Central memory CD8-positive, alpha-beta T cell (primary cell): ENCODE data around the gene CCDC158.

ENCODE experiments used
- ATAC-seq: fragments of 150-1000 bp; cut with Tn5 transposase; replicated peaks from 2 replicates; pipeline ENCODE4 v1.10.0; 2022; ENCODE audit warnings: mild to moderate bottlenecking, moderate FRiP score, moderate number of reproducible peaks; ENCODE audit not compliant: poor library complexity, severe bottlenecking; ENCODE audit errors: extremely low read depth
- DNase-seq, 2 donors: peaks; one replicate each; pipeline ENCODE4 v3.0.0; 2021; ENCODE audit warnings: low spot score in 2 of 2
- H3K27ac Mint-ChIP-seq: one replicate; pipeline ENCODE4 v1.8.0; 2022; ENCODE audit warnings: low read depth, mild to moderate bottlenecking, moderate library complexity, mixed read lengths
- H3K27me3 Mint-ChIP-seq: one replicate; pipeline ENCODE4 v1.8.0; 2022; ENCODE audit warnings: mixed read lengths
- H3K36me3 Mint-ChIP-seq: one replicate; pipeline ENCODE4 v1.8.0; 2022; ENCODE audit warnings: mild to moderate bottlenecking, moderate library complexity, mixed read lengths; ENCODE audit not compliant: insufficient read depth
- H3K4me1 Mint-ChIP-seq: one replicate; pipeline ENCODE4 v1.8.0; 2022; ENCODE audit warnings: mixed read lengths
- H3K4me3 Mint-ChIP-seq: one replicate; pipeline ENCODE4 v1.8.0; 2022; ENCODE audit warnings: mild to moderate bottlenecking, moderate library complexity, mixed read lengths
- H3K9me3 Mint-ChIP-seq: one replicate; pipeline ENCODE4 v1.8.0; 2022; ENCODE audit warnings: mixed read lengths

Gene CCDC158

GRCh38 chr4:76420188-76420761 lies 666 bp downstream of the CCDC158 start:
- Mint-ChIP-seq H3K27me3 (peaks cover 30% of the 10 kb centered on the region), H3K36me3 (no peaks in the 10 kb centered on the region), H3K27ac (no peak overlapping the region), H3K4me3 (peak overlapping the region; percentile 46), H3K9me3 (no peaks in the 10 kb centered on the region), H3K4me1 (peaks cover 5% of the 10 kb centered on the region)
- ATAC-seq (no peak), DNase-seq (no peak)

GRCh38 chr4:76410636-76411035 lies 10.3 kb downstream of the CCDC158 start:
- H3K4me3 Mint-ChIP-seq = no peak overlapping the region
- H3K27ac Mint-ChIP-seq = no peak overlapping the region
- ATAC-seq (no peak), DNase-seq (no peak)
- peaks cover 3% of the 10 kb centered on the region for H3K27me3 Mint-ChIP-seq
- H3K4me1 Mint-ChIP-seq = no peaks in the 10 kb centered on the region
- H3K36me3 Mint-ChIP-seq = no peaks in the 10 kb centered on the region
- H3K9me3 Mint-ChIP-seq = no peaks in the 10 kb centered on the region

GRCh38 chr4:76407440-76408119 lies 13.4 kb downstream of the CCDC158 start:
- Mint-ChIP-seq H3K36me3 (no peaks in the 10 kb centered on the region), H3K9me3 (no peaks in the 10 kb centered on the region), H3K27me3 (peaks cover 15% of the 10 kb centered on the region), H3K4me1 (no peaks in the 10 kb centered on the region), H3K27ac (no peak overlapping the region), H3K4me3 (no peak overlapping the region)
- ATAC-seq = no peak
- DNase-seq = no peak

- no peaks in the 10 kb centered on the region for H3K4me1 Mint-ChIP-seq
- no peaks in the 10 kb centered on the region for H3K9me3 Mint-ChIP-seq
- ATAC-seq (no peak), DNase-seq (no peak)
- peaks cover 19% of the 10 kb centered on the region for H3K27me3 Mint-ChIP-seq
- no peak overlapping the region for H3K27ac Mint-ChIP-seq
- H3K4me3 Mint-ChIP-seq = no peak overlapping the region
- H3K36me3 Mint-ChIP-seq = no peaks in the 10 kb centered on the region
These were observed 14.9 kb downstream of the CCDC158 start for GRCh38 chr4:76406081-76406480.

- no peaks in the 10 kb centered on the region for H3K4me1 Mint-ChIP-seq
- H3K4me3 Mint-ChIP-seq = no peak overlapping the region
- H3K27me3 Mint-ChIP-seq = peaks cover 49% of the 10 kb centered on the region
- no peak overlapping the region for H3K27ac Mint-ChIP-seq
- peaks cover 6% of the 10 kb centered on the region for H3K9me3 Mint-ChIP-seq
- no peak for ATAC-seq
- DNase-seq = no peak
- peaks cover 1% of the 10 kb centered on the region for H3K36me3 Mint-ChIP-seq
These were observed 19.3 kb downstream of the CCDC158 start for GRCh38 chr4:76401654-76402053.

- Mint-ChIP-seq H3K4me1 (no peaks in the 10 kb centered on the region), H3K27ac (no peak overlapping the region), H3K36me3 (peaks cover 3% of the 10 kb centered on the region), H3K27me3 (peaks cover 81% of the 10 kb centered on the region), H3K4me3 (no peak overlapping the region), H3K9me3 (peaks cover 23% of the 10 kb centered on the region)
- DNase-seq (no peak), ATAC-seq (no peak)
These were observed 32.6 kb downstream of the CCDC158 start for GRCh38 chr4:76388160-76388908.

- no peak for DNase-seq
- no peak overlapping the region for H3K4me3 Mint-ChIP-seq
- H3K27ac Mint-ChIP-seq = no peak overlapping the region
- ATAC-seq = no peak
- H3K27me3 Mint-ChIP-seq = peaks cover 68% of the 10 kb centered on the region
- H3K9me3 Mint-ChIP-seq = peaks cover 23% of the 10 kb centered on the region
- peaks cover 3% of the 10 kb centered on the region for H3K36me3 Mint-ChIP-seq
- no peaks in the 10 kb centered on the region for H3K4me1 Mint-ChIP-seq
These were observed 34.2 kb downstream of the CCDC158 start for GRCh38 chr4:76386566-76387305.

- H3K9me3 Mint-ChIP-seq = peaks cover 23% of the 10 kb centered on the region
- ATAC-seq = no peak
- no peak overlapping the region for H3K4me3 Mint-ChIP-seq
These were observed 35.0 kb downstream of the CCDC158 start for GRCh38 chr4:76385974-76386373.

GRCh38 chr4:76384052-76384451 lies 36.9 kb downstream of the CCDC158 start:
- Mint-ChIP-seq H3K4me3 (no peak overlapping the region), H3K27me3 (peaks cover 41% of the 10 kb centered on the region), H3K27ac (no peak overlapping the region), H3K36me3 (peaks cover 1% of the 10 kb centered on the region), H3K9me3 (peaks cover 12% of the 10 kb centered on the region), H3K4me1 (no peaks in the 10 kb centered on the region)
- DNase-seq (no peak), ATAC-seq (no peak)

More at GRCh38 chr4:76385974-76386373, 35.0 kb downstream of the CCDC158 start:
- DNase-seq = no peak
- no peaks in the 10 kb centered on the region for H3K4me1 Mint-ChIP-seq
- peaks cover 60% of the 10 kb centered on the region for H3K27me3 Mint-ChIP-seq
- no peak overlapping the region for H3K27ac Mint-ChIP-seq
- H3K36me3 Mint-ChIP-seq = peaks cover 3% of the 10 kb centered on the region

GRCh38 chr4:76383001-76383400 lies 37.9 kb downstream of the CCDC158 start:
- ATAC-seq (no peak), DNase-seq (no peak)
- H3K9me3 Mint-ChIP-seq = peaks cover 4% of the 10 kb centered on the region
- no peak overlapping the region for H3K4me3 Mint-ChIP-seq
- peaks cover 31% of the 10 kb centered on the region for H3K27me3 Mint-ChIP-seq
- no peaks in the 10 kb centered on the region for H3K36me3 Mint-ChIP-seq
- peaks cover 1% of the 10 kb centered on the region for H3K4me1 Mint-ChIP-seq
- H3K27ac Mint-ChIP-seq = peak overlapping the region; percentile 1

GRCh38 chr4:76381986-76382385 lies 39.0 kb downstream of the CCDC158 start:
- peaks cover 4% of the 10 kb centered on the region for H3K4me1 Mint-ChIP-seq
- no peak for DNase-seq
- H3K36me3 Mint-ChIP-seq = no peaks in the 10 kb centered on the region
- no peak overlapping the region for H3K4me3 Mint-ChIP-seq
- peaks cover 31% of the 10 kb centered on the region for H3K27me3 Mint-ChIP-seq
- ATAC-seq = no peak
- peaks cover 4% of the 10 kb centered on the region for H3K9me3 Mint-ChIP-seq
- H3K27ac Mint-ChIP-seq = no peak overlapping the region

GRCh38 chr4:76380561-76380960 lies 40.4 kb downstream of the CCDC158 start:
- DNase-seq = no peak
- Mint-ChIP-seq H3K36me3 (no peaks in the 10 kb centered on the region), H3K27ac (no peak overlapping the region), H3K4me3 (no peak overlapping the region), H3K27me3 (peaks cover 21% of the 10 kb centered on the region), H3K9me3 (peaks cover 4% of the 10 kb centered on the region), H3K4me1 (peaks cover 4% of the 10 kb centered on the region)
- no peak for ATAC-seq
